Fibroblast of villous mesenchyme (primary cell): ENCODE data around the gene SLIT1. TPM values are rescaled to one million over a fixed set of nuclear protein-coding genes. Genes with fewer than 3 reads are reported as not detected.

Source experiments
- DNase-seq: peaks from one replicate; pipeline ENCODE4 v3.0.0-alpha.2; 2010; ENCODE audit warnings: low read depth
- H3K4me3 ChIP-seq: 2 replicates; pipeline ENCODE4 v1.5.1; 2011; ENCODE audit warnings: low read depth, mild to moderate bottlenecking, low read length
- total RNA-seq: library from RNA; depleted of rRNA; stranded (reverse); fragments of >200 nt; gene quantifications from 2 replicates; pipeline ENCODE4 v1.2.3, GENCODE V29; 2012
- TF ChIP-seq, protein P1 (sequence below): IDR thresholded peaks from 2 replicates; pipeline ENCODE4 v1.5.1; 2012; ENCODE audit warnings: low read depth, mild to moderate bottlenecking, low read length; ENCODE audit not compliant: insufficient read depth

Gene SLIT1
- total RNA-seq, 1 donor, result not detected

DNA sequence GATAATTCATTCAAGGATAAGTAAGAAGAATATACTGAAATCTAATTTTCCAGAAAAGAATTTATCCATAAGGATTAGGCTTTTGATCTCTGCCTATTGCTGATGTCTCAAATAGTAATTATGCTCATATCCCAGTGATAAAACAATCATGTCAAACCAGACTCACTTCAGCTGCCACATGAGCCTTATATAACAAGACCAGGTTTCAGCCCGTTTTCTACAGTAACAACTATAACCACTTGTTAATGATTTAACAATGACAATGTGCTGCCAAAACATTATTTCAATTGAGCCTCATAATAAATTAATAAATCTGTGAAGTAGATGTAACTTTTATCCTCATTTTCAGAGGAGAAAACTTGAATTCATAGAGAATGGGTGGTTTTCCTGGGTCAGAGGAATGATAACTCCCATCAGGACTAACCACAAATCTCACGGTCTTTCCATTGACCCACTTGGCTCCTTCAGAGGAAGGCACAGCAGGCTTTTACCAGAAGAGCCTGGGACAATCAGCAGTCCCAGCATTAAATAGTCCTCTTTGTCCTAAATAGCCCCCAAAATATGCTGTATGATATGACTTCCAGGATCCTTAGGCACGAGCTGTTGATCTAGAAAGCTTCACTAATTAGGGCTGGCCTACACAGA lies 42.5 kb upstream of the SLIT1 start:
- TF ChIP-seq, protein P1, sequence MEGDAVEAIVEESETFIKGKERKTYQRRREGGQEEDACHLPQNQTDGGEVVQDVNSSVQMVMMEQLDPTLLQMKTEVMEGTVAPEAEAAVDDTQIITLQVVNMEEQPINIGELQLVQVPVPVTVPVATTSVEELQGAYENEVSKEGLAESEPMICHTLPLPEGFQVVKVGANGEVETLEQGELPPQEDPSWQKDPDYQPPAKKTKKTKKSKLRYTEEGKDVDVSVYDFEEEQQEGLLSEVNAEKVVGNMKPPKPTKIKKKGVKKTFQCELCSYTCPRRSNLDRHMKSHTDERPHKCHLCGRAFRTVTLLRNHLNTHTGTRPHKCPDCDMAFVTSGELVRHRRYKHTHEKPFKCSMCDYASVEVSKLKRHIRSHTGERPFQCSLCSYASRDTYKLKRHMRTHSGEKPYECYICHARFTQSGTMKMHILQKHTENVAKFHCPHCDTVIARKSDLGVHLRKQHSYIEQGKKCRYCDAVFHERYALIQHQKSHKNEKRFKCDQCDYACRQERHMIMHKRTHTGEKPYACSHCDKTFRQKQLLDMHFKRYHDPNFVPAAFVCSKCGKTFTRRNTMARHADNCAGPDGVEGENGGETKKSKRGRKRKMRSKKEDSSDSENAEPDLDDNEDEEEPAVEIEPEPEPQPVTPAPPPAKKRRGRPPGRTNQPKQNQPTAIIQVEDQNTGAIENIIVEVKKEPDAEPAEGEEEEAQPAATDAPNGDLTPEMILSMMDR, result no peak
- no peak for DNase-seq
- no peak overlapping the region for H3K4me3 ChIP-seq

GRCh38 chr10:97226398-97226797 lies 40.6 kb upstream of the SLIT1 start:
- H3K4me3 ChIP-seq, result no peak overlapping the region
- no peak for DNase-seq
- TF ChIP-seq, protein P1, result no peak

DNA sequence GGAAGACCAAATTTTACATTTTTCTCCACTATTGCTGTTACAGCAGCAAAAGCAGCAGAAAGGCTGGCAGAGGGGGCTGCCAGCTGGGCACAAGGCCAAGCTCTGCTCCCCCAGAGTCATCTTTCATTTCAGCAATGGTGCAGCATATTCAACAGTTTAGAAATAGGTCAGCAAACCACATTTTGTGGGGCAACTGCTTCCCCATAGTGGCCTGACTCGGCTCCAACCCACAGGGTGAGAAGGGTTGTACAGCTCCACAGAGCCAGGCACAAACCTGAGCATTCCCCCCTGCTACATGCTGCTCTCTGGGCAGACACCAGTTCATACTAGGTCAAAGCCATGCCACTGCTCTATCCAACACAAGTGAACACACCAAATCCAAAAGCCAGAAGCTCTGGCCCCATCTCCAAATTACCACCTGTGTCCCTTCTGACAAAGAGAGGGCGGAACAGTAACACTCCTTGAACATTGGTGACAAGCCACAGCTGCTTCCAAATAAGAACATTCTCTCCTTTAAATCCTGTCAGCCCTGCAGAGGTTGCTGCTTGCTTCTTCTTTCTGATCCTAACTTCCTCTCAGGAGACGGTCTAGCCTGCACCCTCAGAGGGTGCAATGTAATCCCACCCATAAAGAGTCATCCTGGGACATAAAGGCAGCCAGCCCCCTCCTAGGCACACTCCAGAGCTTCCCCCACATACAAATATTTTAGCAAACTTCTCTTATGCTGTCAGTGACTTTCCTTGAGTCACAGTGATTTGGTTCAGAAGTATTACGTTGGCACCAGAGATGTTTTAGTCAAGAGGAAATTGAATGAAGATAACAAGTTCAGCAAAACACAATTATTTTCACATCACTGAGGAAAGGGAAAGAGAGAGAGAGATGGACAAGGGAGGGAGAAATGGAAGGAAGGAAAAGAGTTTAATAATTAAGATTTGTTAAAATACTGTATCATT lies 39.0 kb upstream of the SLIT1 start:
- no peak overlapping the region for H3K4me3 ChIP-seq
- TF ChIP-seq, protein P1, result no peak
- no peak for DNase-seq

- no peak for DNase-seq
- TF ChIP-seq, protein P1, result no peak
- H3K4me3 ChIP-seq, result no peak overlapping the region
These were observed 36.7 kb upstream of the SLIT1 start for GRCh38 chr10:97222326-97222961.

- H3K4me3 ChIP-seq, result no peak overlapping the region
- DNase-seq, result no peak
- TF ChIP-seq, protein P1, result no peak
These were observed 34.6 kb upstream of the SLIT1 start for GRCh38 chr10:97220355-97220754.

- H3K4me3 ChIP-seq, result no peak overlapping the region
- no peak for DNase-seq
- TF ChIP-seq, protein P1, result no peak
These were observed 31.5 kb upstream of the SLIT1 start for GRCh38 chr10:97217299-97217698.
